ENCODE data around the gene FBLL1.

Gene FBLL1

DNA sequence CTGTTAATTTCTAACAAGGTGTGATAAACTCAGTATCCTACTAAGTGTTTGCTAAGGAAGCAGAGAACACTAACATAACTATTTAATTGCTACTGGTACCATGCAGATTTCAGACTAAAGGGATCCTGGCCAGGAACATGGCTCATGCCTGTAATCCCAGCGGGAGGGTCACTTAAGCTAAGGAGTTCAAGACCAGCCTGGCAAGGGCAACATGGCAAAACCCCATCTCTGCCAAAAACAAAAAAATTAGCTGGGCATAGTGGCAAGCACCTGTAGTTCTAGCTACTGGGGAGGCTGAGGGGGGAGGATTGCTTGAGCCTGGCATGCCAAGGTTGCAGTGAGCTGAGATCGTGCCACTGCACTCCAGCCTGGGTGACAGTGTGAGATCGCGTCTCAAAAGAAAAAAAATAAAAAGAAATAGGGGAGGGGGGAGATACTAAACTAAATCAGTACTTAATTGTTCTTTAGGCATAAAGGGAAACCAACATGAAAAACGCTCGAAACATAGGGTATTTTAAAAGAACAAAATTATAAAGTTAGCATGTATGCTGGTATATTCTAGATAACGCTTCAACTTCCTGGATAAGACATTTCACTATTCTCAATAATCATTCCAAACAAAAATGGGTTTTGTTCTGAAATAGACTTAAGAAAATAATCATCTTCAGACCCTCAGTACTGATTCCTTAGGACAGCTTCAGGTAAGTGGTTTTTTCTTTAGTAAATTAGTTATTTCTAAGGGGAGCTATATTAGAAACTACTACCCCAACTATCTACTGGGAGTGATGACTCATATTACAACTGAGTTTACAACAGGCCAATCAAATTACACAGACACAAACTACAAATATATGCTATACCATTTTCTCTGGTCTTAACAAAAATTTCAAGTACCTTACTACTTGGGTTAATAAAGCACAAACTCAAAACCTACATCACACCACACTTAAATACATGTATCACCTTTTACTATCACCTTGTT lies 46.6 kb downstream of the FBLL1 start:
- no peaks in the 10 kb centered on the region for H3K27me3 ChIP-seq (replicated peaks)
- TF ChIP-seq, protein P1, sequence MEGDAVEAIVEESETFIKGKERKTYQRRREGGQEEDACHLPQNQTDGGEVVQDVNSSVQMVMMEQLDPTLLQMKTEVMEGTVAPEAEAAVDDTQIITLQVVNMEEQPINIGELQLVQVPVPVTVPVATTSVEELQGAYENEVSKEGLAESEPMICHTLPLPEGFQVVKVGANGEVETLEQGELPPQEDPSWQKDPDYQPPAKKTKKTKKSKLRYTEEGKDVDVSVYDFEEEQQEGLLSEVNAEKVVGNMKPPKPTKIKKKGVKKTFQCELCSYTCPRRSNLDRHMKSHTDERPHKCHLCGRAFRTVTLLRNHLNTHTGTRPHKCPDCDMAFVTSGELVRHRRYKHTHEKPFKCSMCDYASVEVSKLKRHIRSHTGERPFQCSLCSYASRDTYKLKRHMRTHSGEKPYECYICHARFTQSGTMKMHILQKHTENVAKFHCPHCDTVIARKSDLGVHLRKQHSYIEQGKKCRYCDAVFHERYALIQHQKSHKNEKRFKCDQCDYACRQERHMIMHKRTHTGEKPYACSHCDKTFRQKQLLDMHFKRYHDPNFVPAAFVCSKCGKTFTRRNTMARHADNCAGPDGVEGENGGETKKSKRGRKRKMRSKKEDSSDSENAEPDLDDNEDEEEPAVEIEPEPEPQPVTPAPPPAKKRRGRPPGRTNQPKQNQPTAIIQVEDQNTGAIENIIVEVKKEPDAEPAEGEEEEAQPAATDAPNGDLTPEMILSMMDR (IDR thresholded peaks at IDR 0.05; ENCODE audit: low read depth, low read length, missing control alignments), result no peak
- DNase-seq, result no peak
- peaks cover 3% of the 10 kb centered on the region for H3K36me3 ChIP-seq (replicated peaks)
- no peak overlapping the region for H3K4me3 ChIP-seq (ENCODE audit: low read depth, low read length)
- H3K27ac ChIP-seq, result no peak overlapping the region
- in situ Hi-C loops (cut with HindIII; ENCODE audit: low pct_ligation_motif_present, low sequenced_read_pairs), result no loop called here

DNA sequence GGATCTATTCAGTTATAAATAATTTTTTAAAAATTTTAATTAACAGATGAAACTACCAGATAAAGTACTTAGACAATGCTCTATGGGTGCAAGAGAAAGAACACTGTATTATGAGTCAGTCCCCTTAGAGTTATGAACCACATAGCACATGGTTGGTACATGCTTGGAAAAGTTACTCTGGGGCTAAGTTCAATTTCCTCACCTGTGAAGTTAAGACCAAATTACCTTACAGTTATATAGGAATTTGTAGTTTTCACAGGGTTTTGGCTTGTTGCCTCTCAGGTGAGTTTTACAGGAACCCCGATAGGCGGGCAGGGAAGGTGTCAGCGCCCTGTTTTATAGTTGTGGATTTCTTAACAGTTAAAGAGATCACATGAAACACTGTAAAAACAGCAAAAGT lies 48.9 kb downstream of the FBLL1 start:
- TF ChIP-seq, protein P1 (IDR thresholded peaks at IDR 0.05; ENCODE audit: low read depth, low read length, missing control alignments), result no peak
- no peak overlapping the region for H3K27ac ChIP-seq
- in situ Hi-C loops (cut with HindIII; ENCODE audit: low pct_ligation_motif_present, low sequenced_read_pairs), result no loop called here
- no peaks in the 10 kb centered on the region for H3K27me3 ChIP-seq (replicated peaks)
- no peak for DNase-seq
- peak overlapping the region; percentile 93 for H3K4me3 ChIP-seq (ENCODE audit: low read depth, low read length)
- peaks cover 3% of the 10 kb centered on the region for H3K36me3 ChIP-seq (replicated peaks)

DNA sequence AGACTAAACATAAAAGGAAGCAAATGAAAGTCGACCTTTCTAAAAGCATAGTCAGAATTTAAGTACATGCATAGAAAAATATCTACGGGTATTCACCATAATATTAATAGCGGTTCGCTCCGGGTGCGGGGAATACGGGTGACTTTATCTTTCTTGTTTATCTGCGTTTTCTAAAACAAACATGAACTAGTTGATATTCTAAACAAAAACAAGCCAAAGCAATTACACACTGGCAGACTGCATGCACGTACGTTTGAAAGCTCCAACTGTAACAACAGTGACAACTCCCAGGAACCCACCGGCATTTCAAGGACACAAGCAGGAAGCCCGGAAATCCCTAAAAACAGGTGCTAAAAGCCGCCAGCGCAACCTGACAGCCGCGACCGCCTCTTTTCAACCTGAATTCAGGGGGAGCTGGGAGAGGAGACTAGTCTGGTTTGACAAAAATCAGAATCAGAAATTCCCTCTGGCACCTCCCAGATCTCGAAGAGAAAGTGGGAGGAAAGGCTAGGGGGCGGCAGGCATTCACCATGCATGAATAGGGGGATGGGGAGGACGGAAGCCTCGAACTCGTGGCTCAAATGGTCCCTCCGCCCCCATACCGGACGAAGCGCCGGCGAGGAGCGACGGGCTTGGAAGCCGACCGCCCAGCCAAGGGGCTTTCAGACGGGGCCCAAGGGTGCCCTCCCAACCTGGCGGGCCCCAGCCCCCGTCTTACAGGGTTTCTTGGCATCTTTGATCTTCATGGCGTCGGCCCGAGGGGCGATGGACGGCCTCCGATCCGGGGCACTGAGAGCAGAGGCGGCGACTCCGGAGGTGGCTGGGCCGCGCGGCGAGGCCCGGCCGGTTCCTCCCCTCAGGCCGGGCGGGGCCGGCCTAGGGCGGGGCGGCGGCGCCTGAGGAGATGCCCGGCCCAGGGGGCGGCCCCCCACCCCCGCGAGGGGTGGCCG lies 49.7 kb downstream of the FBLL1 start, which contains the start of gene PANK3:
PANK3 (minus strand) TSS at position 831 of the 950 bp plus-strand sequence; CDS start at position 746, 85 bp downstream.
- in situ Hi-C loops (cut with HindIII; ENCODE audit: low pct_ligation_motif_present, low sequenced_read_pairs), result no loop called here
- no peak for DNase-seq
- TF ChIP-seq, protein P1 (IDR thresholded peaks at IDR 0.05; ENCODE audit: low read depth, low read length, missing control alignments), result no peak
- peak within 1 kb of the TSS; percentile 88 for H3K27ac ChIP-seq
- peaks cover 3% of the 10 kb centered on the region for H3K36me3 ChIP-seq (replicated peaks)
- H3K4me3 ChIP-seq (ENCODE audit: low read depth, low read length), result peak within 1 kb of the TSS; percentile 93
- H3K27me3 ChIP-seq (replicated peaks), result no peaks in the 10 kb centered on the region

DNA sequence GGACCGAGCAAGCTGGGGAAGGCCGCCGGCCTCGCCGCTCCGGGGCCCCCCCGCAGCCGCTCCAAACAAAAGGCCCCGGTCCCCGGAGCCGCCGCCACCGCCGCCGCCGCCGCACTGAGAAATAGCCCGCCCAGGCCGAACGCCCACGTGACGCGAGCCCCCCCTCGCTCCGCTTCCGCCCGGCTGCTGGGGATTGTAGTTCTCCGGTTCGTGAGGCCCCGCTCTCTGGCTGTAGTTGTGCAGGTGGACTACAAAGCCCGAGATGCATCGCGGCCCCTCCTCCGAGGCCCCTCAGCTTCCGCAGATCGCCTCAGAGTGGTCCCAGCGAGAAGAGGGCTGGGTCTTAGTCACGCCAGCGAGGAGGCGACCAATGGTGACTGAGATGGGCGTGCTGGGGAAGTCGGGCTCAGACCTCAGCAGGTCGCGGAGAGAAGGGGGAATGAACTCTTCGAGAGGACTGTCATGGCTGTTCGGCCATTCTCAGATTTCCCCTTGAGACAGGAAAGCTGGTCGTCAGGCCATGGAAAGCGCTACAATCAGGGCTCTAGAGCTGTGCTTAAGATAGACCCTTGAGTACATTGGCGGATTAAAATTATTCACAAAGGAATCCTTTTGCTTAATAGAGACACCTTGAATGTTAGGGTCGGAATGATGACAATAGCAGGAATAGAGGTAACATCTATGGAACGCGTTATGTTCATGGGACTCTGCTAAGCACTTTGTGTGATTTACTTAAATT lies 50.6 kb downstream of the FBLL1 start:
- no peaks in the 10 kb centered on the region for H3K36me3 ChIP-seq (replicated peaks)
- peak overlapping the region; percentile 88 for H3K27ac ChIP-seq
- peak; percentile 99 for DNase-seq
- in situ Hi-C loops (cut with HindIII; ENCODE audit: low pct_ligation_motif_present, low sequenced_read_pairs), result no loop called here
- peak overlapping the region; percentile 93 for H3K4me3 ChIP-seq (ENCODE audit: low read depth, low read length)
- TF ChIP-seq, protein P1 (IDR thresholded peaks at IDR 0.05; ENCODE audit: low read depth, low read length, missing control alignments), result no peak
- no peaks in the 10 kb centered on the region for H3K27me3 ChIP-seq (replicated peaks)

DNA sequence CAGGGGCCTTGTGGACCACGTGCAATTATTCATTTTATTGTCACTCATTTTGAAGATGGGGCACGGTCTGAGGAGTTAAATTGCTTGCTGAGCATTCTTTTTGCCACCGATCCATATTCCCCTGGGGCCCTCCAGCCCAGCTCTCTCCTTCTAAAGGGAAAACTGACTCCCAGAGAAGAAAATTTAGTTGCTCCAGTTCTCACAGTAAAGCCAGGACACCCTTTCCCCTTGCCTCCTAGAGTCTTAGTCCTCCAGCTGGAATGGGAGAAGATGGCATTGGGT lies 51.1 kb downstream of the FBLL1 start:
- Histone ChIP-seq H3K36me3 (replicated peaks) (no peaks in the 10 kb centered on the region), H3K4me3 (ENCODE audit: low read depth, low read length) (peak overlapping the region; percentile 50), H3K27me3 (replicated peaks) (no peaks in the 10 kb centered on the region), H3K27ac (peak overlapping the region; percentile 88)
- peak; percentile 2 for DNase-seq
- TF ChIP-seq, protein P1 (IDR thresholded peaks at IDR 0.05; ENCODE audit: low read depth, low read length, missing control alignments), result no peak
- in situ Hi-C loops (cut with HindIII; ENCODE audit: low pct_ligation_motif_present, low sequenced_read_pairs), result no loop called here
